GM10248 (cell line): ENCODE measurements around the gene CD274.

ENCODE experiments used
- CTCF ChIA-PET: fragments of 300-600 bp; sonication (Branson Sonifier 250); formaldehyde crosslinking; extraction: SDS; loops from one replicate; lab custom pipeline; 2021; ENCODE audit warnings: antibody characterized with exemption; lab: Yijun Ruan, JAX
- POLR2A ChIA-PET: fragments of 350-650 bp; sonication (Branson Sonifier 250); formaldehyde crosslinking; extraction: SDS; loops from one replicate; lab custom pipeline; 2020; ENCODE audit warnings: antibody characterized with exemption; lab: Yijun Ruan, JAX
- DNase-seq: peaks from one replicate; pipeline ENCODE4 v3.0.0; 2012; ENCODE audit errors: extremely low spot score
- CTCF ChIP-seq: IDR thresholded peaks from 2 replicates; pipeline ENCODE4 v1.5.1; 2012; ENCODE audit warnings: mild to moderate bottlenecking, low read depth; ENCODE audit errors: extremely low read depth, missing control alignments, control extremely low read depth

Gene CD274

GRCh38 chr9:5482194-5482593 lies 31.9 kb downstream of the CD274 start:
- ChIA-PET POLR2A (interaction anchor here (0.6 kb wide), 2 partner anchors 43 to 101 kb away, joined by 3 read pairs; no protein-coding TSS in a partner anchor), CTCF (interaction anchor here (1.7 kb wide), 1 partner anchor 18 kb away, joined by 4 read pairs; no protein-coding TSS in a partner anchor)
- DNase-seq: no peak
- TF ChIP-seq CTCF: no peak

- no peak for DNase-seq
- TF ChIP-seq CTCF: no peak
- ChIA-PET CTCF (interaction anchor here (0.8 to 1.7 kb wide), 6 partner anchors 10 to 104 kb away, joined by 3 to 4 read pairs (median 3); no protein-coding TSS in a partner anchor), POLR2A (no interaction called here)
Observed at GRCh38 chr9:5483306-5483705, 33.0 kb downstream of the CD274 start.

GRCh38 chr9:5485378-5486085 lies 35.2 kb downstream of the CD274 start:
- POLR2A ChIA-PET: no interaction called here
- CTCF ChIA-PET: interaction anchor here (1.2 kb wide), 1 partner anchor 123 kb away, joined by 3 read pairs; no protein-coding TSS in a partner anchor
- DNase-seq: no peak
- TF ChIP-seq CTCF: no peak

- no peak for TF ChIP-seq CTCF
- POLR2A ChIA-PET: no interaction called here
- DNase-seq: no peak
- CTCF ChIA-PET: interaction anchor here (0.8 to 0.9 kb wide), 2 partner anchors 10 to 71 kb away, joined by 3 to 5 read pairs; no protein-coding TSS in a partner anchor
Observed at GRCh38 chr9:5486988-5487387, 36.6 kb downstream of the CD274 start.

GRCh38 chr9:5488221-5489008 lies 38.1 kb downstream of the CD274 start:
- no peak for DNase-seq
- ChIA-PET POLR2A (no interaction called here), CTCF (interaction anchor here (0.7 to 2.0 kb wide), 4 partner anchors 7 to 102 kb away, joined by 3 to 5 read pairs (median 4); no protein-coding TSS in a partner anchor)
- no peak for TF ChIP-seq CTCF
